Motor neuron (in vitro differentiated cells): ENCODE results near the gene LRP4. TPM values are rescaled to one million over a fixed set of nuclear protein-coding genes. Genes with fewer than 3 reads are reported as not detected.
A peak's percentile ranks its signal among the peaks of the same experiment; 100 is the strongest.

Source experiments
- ATAC-seq, 8 experiments: fragments of 200-7000 bp; cut with Tn5 transposase; replicated peaks in 6 of 8; 2 replicates each; pipeline ENCODE4 v1.8.0; 2021; ENCODE audit warnings: mild to moderate bottlenecking in 8 of 8, moderate library complexity in 8 of 8
- H3K27ac ChIP-seq, 2 donors: fragments of 250-450 bp; sonication (Bioruptor Pico); 2 replicates each; pipeline ENCODE4 v1.9.0; 2021; ENCODE audit warnings: antibody characterized with exemption in 2 of 2, mild to moderate bottlenecking in 2 of 2, moderate library complexity in 1 of 2
- H3K4me1 ChIP-seq, 2 donors: fragments of 250-450 bp; sonication (Bioruptor Pico); replicated peaks in 1 of 2; 2 replicates each; pipeline ENCODE4 v1.6.1; 2021; ENCODE audit warnings: antibody characterized with exemption in 2 of 2, mild to moderate bottlenecking in 2 of 2, moderate library complexity in 1 of 2
- H3K4me3 ChIP-seq, 5 donors: fragments of 250-450 bp; sonication (Bioruptor Pico); 2 replicates each; pipeline ENCODE4 v1.9.0; 2021; ENCODE audit warnings: antibody characterized with exemption in 5 of 5, mild to moderate bottlenecking in 5 of 5, moderate library complexity in 4 of 5
- WGBS, 10 experiments: fragments of 450-650 bp; shearing (Covaris generic); methylation state at CpG; one replicate each; pipeline ENCODE4 v1.0.0; 2022; 5-methylcytosine and 5-hydroxymethylcytosine counted together
- in situ Hi-C, 9 experiments: fragments of 400-800 bp; cut with MboI; loops; one replicate each; pipeline ENCODE4 v1.15.0; 2021; ENCODE audit warnings: low sequenced_read_pairs in 9 of 9, low pct_unique_long_range_greater_than_20kb in 2 of 9; ENCODE audit not compliant: unreplicated experiment in 9 of 9
- total RNA-seq, 8 experiments: library from RNA; unstranded; fragments of 300-600 nt; gene quantifications; 2 replicates each; pipeline versions ENCODE4 v1.2.3 to v1.2.4, GENCODE V29; 2022

LRP4 gene
- total RNA-seq, 8 experiments from 2014 or later: 0.94 to 27.7 (median 1.7) TPM

GRCh38 chr11:46899501-46900025 lies 18.8 kb downstream of the LRP4 start:
- Histone ChIP-seq H3K4me3 (no peak overlapping the region), H3K4me1 (no peaks in the 10 kb centered on the region), H3K27ac (no peak overlapping the region)
- 10 to 100% (median 90%) methylated on average over 1 to 5 of the region's 13 CpGs; no CpG with 5 or more reads in 5 of the 10 experiments for WGBS, 10 experiments
- no peak for ATAC-seq
- in situ Hi-C loops: loop anchor here in 3 of 9 experiments (25.0 kb wide), 1 partner anchor 263 kb away; no protein-coding TSS in a partner anchor

GRCh38 chr11:46898396-46899095 lies 19.8 kb downstream of the LRP4 start:
- in situ Hi-C loops: loop anchor here in 3 of 9 experiments (25.0 kb wide), 1 partner anchor 264 kb away; no protein-coding TSS in a partner anchor
- Histone ChIP-seq H3K27ac (no peak overlapping the region), H3K4me1 (no peaks in the 10 kb centered on the region), H3K4me3 (no peak overlapping the region)
- ATAC-seq: no peak
- WGBS, 10 experiments: 90 to 100% (median 96%) methylated on average over 3 to 5 of the region's 17 CpGs; no CpG with 5 or more reads in 6 of the 10 experiments

GRCh38 chr11:46896719-46897406 lies 21.5 kb downstream of the LRP4 start:
- in situ Hi-C loops: loop anchor here in 3 of 9 experiments (25.0 kb wide), 1 partner anchor 265 kb away; no protein-coding TSS in a partner anchor
- ATAC-seq: peak in 4 of 8 experiments; percentile 25 to 86 (median 81)
- Histone ChIP-seq H3K4me1 (no peaks in the 10 kb centered on the region), H3K27ac (no peak overlapping the region), H3K4me3 (no peak overlapping the region)
- WGBS, 10 experiments: 61 to 100% (median 84%) methylated on average over 2 to 8 of the region's 10 CpGs; no CpG with 5 or more reads in 3 of the 10 experiments

- in situ Hi-C loops: loop anchor here in 3 of 9 experiments (25.0 kb wide), 1 partner anchor 266 kb away; no protein-coding TSS in a partner anchor
- H3K4me3 ChIP-seq: no peak overlapping the region
- ATAC-seq: no peak
- no peaks in the 10 kb centered on the region for H3K4me1 ChIP-seq
- H3K27ac ChIP-seq: no peak overlapping the region
- 40 to 100% (median 92%) methylated on average over 1 to 9 of the region's 10 CpGs; no CpG with 5 or more reads in 3 of the 10 experiments for WGBS, 10 experiments
Measured at GRCh38 chr11:46895821-46896220, 22.5 kb downstream of the LRP4 start.

- WGBS, 10 experiments: 90 to 100% methylated on average over 2 to 7 of the region's 10 CpGs; no CpG with 5 or more reads in 8 of the 10 experiments
- Histone ChIP-seq H3K27ac (no peak overlapping the region), H3K4me3 (no peak overlapping the region), H3K4me1 (no peaks in the 10 kb centered on the region)
- no peak for ATAC-seq
- in situ Hi-C loops: loop anchor here in 3 of 9 experiments (25.0 kb wide), 1 partner anchor 267 kb away; no protein-coding TSS in a partner anchor
Measured at GRCh38 chr11:46894961-46895360, 23.4 kb downstream of the LRP4 start.

GRCh38 chr11:46894506-46894905 lies 23.8 kb downstream of the LRP4 start:
- in situ Hi-C loops: loop anchor here in 3 of 9 experiments (25.0 kb wide), 1 partner anchor 268 kb away; no protein-coding TSS in a partner anchor
- WGBS, 10 experiments: 60 to 100% (median 96%) methylated on average over 1 to 9 of the region's 16 CpGs; no CpG with 5 or more reads in 3 of the 10 experiments

GRCh38 chr11:46892838-46893237 lies 25.5 kb downstream of the LRP4 start:
- ATAC-seq: no peak
- Histone ChIP-seq H3K4me1 (no peaks in the 10 kb centered on the region), H3K27ac (no peak overlapping the region), H3K4me3 (no peak overlapping the region)
- in situ Hi-C loops: loop anchor here in 3 of 9 experiments (25.0 kb wide), 1 partner anchor 269 kb away; no protein-coding TSS in a partner anchor
- whole genome bisulfite sequencing, 10 experiments: 0 to 100% (median 90%) methylated on average over 1 to 7 of the region's 9 CpGs; no CpG with 5 or more reads in 5 of the 10 experiments

More at GRCh38 chr11:46894506-46894905, 23.8 kb downstream of the LRP4 start:
- Histone ChIP-seq H3K27ac (no peak overlapping the region), H3K4me3 (no peak overlapping the region), H3K4me1 (no peaks in the 10 kb centered on the region)
- ATAC-seq: no peak

GRCh38 chr11:46892109-46892508 lies 26.2 kb downstream of the LRP4 start:
- Histone ChIP-seq H3K4me3 (no peak overlapping the region), H3K4me1 (no peaks in the 10 kb centered on the region), H3K27ac (no peak overlapping the region)
- no peak for ATAC-seq
- 58 to 100% (median 70%) methylated on average over 1 to 2 of the region's 2 CpGs; no CpG with 5 or more reads in 3 of the 10 experiments for WGBS, 10 experiments
- in situ Hi-C loops: loop anchor here in 3 of 9 experiments (25.0 kb wide), 1 partner anchor 270 kb away; no protein-coding TSS in a partner anchor

GRCh38 chr11:46890665-46891064 lies 27.7 kb downstream of the LRP4 start:
- ATAC-seq: no peak
- in situ Hi-C loops: loop anchor here in 3 of 9 experiments (25.0 kb wide), 1 partner anchor 272 kb away; no protein-coding TSS in a partner anchor
- no peaks in the 10 kb centered on the region for H3K4me1 ChIP-seq
- no peak overlapping the region for H3K27ac ChIP-seq
- H3K4me3 ChIP-seq: no peak overlapping the region
- 80 to 100% (median 93%) methylated on average over 1 to 2 of the region's 2 CpGs; no CpG with 5 or more reads in 4 of the 10 experiments for WGBS, 10 experiments

- H3K4me1 ChIP-seq: no peaks in the 10 kb centered on the region
- no peak overlapping the region for H3K4me3 ChIP-seq
- 0 to 100% (median 64%) methylated on average over 1 to 14 of the region's 23 CpGs; no CpG with 5 or more reads in 2 of the 10 experiments for WGBS, 10 experiments
- peak; percentile 70 to 88 (median 82) for ATAC-seq
- no peak overlapping the region for H3K27ac ChIP-seq
- in situ Hi-C loops: loop anchor here (10.0 to 25.0 kb wide), 2 partner anchors 265 to 272 kb away; no protein-coding TSS in a partner anchor
Measured at GRCh38 chr11:46889689-46890475, 28.5 kb downstream of the LRP4 start.

GRCh38 chr11:46889251-46889650 lies 29.1 kb downstream of the LRP4 start:
- in situ Hi-C loops: loop anchor here (10.0 to 25.0 kb wide), 2 partner anchors 266 to 273 kb away; no protein-coding TSS in a partner anchor
- no peak overlapping the region for H3K4me3 ChIP-seq

GRCh38 chr11:46888636-46889035 lies 29.7 kb downstream of the LRP4 start:
- no peaks in the 10 kb centered on the region for H3K4me1 ChIP-seq
- 76 to 100% (median 96%) methylated on average over 1 to 4 of the region's 5 CpGs; no CpG with 5 or more reads in 5 of the 10 experiments for WGBS, 10 experiments
- no peak overlapping the region for H3K27ac ChIP-seq
- H3K4me3 ChIP-seq: no peak overlapping the region
- in situ Hi-C loops: loop anchor here (10.0 to 25.0 kb wide), 2 partner anchors 266 to 274 kb away; no protein-coding TSS in a partner anchor
- no peak for ATAC-seq

More at GRCh38 chr11:46889251-46889650, 29.1 kb downstream of the LRP4 start:
- H3K4me1 ChIP-seq: no peaks in the 10 kb centered on the region
- WGBS, 10 experiments: 50 to 100% (median 84%) methylated on average over 1 to 4 of the region's 7 CpGs; no CpG with 5 or more reads in 4 of the 10 experiments
- no peak overlapping the region for H3K27ac ChIP-seq
- peak in 4 of 8 experiments; percentile 3 to 13 (median 8) for ATAC-seq
